ENCODE data around the gene TMCO4.
"Not testable (repeated sequence)": the region's sequence is repeated elsewhere in the genome, so short reads cannot be mapped to it uniquely, and the experiment has no call there.

The TMCO4 gene

DNA sequence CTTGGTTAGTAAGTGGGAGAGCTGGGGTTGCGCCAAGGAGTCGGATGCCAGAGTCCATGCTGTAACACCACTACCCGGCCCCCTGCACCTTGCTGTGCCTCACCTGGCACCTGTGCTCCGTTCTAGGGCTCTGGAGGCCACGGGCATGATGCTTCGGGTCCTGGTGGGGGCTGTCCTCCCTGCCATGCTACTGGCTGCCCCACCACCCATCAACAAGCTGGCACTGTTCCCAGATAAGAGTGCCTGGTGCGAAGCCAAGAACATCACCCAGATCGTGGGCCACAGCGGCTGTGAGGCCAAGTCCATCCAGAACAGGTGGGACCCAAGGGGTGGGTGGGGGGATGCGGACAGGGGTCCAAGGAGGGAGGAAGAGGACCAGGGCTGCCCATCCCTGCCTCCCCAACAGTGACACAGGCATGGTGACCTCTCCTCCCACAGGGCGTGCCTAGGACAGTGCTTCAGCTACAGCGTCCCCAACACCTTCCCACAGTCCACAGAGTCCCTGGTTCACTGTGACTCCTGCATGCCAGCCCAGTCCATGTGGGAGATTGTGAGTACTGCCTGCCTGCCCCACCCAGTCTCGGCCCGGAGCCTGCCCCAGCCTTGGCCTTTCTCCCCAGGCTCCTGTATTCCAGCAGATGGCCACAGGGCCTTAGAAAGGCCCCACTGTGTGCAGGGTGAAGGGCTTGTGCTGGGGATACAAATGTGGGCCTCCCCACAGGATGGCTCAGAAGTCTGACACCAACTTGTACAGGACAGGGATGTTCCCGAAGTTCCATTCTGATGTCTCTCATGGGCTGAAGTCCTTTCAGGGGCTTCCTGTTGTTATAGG, 144.6 kb downstream of the TMCO4 start:
- DNase-seq, result no peak

DNA sequence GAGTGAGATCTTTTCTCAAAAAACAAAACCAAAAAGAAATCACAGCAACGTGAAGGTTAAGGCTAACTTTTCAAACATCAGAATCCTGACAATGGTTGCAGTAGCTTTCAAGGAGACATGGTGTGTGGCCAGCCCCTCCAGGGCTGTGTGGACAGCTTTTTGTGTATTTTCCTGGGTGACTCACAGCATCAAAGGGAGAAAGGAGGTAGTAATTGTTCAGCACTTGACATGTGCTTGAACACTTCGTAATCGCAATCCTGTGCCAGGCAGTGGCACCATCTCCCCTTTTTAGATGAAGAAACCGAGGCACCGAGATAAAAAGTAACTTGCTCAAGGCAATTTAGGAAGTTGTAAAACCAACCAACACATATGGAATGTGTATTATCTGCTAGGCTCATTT, 145.3 kb downstream of the TMCO4 start:
- no peak for DNase-seq

DNA sequence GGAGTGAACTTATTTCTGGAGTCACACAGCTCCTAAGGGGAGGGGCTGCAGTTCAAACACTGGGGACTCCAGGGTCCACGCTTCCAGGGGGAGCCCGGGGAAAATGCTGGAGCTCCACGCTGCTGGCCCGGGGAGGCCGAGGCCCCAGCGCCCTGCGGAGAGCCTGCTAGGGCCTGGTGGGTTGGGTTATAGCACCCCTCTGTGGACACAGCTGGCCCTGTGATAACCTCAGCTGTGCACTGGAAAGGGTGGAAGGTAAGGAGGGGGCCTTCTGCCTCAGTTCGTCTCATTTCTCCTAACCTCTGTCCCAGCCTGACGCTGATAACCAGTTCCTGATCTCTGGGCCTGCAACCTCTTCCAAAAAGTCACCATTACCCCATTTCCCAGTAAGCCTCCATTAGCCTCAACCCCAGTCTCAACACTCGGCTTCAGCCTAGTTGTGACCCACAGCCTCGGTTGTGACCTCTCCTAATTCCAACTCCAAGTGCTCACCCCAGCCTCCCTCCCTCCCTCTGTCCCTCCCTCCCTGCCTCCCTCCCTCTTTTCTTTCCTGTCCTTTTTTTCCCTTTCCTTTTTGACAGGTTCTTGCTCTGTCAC, 148.5 kb downstream of the TMCO4 start:
- DNase-seq, result peak; percentile 44

DNA sequence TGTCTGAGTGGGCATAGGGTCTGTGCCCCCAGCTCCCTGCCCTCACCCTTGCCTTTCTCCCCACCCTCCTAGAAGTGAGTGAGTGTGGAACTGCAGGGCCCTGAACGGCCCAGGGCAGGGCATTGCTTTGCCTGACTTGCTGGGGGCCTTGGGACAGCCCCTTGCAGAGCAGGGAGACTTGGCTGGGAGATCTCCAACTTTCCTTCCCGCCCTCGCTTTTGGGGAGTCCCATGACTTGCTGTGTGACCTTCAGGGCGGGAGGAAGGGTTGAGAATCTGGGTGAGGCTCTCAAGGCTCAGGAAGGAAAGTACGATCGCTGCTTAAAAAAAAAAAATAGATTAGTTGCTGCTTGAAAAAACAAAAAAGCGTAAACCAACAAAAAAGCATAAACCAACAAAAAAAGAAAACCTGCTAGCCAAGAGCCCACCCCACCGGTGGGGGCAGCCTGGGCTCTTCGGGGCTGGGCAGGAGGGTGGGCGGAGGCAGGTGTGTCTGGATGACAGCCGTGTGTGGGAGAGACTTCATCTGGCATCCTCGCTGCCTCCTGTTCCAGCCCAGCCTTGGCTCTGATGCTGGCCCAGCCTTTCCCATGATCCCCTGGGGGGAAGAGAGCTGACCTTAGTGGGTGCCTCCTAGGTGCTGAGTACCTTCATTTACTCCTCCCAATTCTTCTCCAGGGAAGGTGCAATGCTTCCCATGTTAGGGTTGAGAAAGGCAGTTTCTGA, 149.1 kb downstream of the TMCO4 start:
- DNase-seq, result no peak

DNA sequence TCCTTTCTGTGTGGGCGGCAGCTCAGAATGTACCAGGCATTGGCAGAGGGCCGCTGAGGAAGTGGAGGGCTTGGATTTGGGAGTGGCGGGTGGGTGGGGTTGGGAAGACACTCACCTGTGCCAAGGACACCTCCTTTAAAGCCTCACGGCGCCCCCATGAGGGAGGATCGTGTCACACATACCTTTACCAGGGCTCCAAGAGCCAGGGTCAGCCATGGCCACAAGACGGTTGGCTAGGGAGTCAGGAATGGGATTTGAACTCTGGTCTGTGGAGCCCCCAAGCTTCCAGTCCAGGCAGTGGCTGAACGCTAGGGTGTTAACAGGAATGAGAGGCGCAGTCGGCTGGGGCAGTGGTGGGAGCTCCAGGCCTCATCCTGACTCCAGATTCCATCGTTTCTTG, 151.0 kb downstream of the TMCO4 start:
- peak; percentile 26 for DNase-seq

DNA sequence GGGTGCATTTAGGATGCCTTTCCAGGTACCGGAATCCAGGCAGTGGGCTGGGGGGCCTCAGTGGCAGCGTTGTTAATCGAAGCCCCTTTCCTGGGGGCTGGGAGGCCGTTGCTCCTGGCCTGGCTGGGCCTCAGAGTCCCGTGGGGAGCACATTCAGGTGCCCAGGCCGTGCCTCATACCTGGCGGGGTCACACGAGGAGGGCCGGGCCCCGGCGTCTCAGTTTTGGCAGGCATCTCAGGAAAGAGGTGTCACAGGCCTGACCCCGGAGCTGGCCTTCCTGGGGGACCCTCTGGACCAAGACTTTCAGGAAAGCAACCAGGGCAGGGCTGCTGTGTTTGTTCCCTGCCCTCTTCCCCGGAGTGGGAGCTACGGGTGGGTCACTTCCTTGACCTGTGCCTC, 151.5 kb downstream of the TMCO4 start:
- DNase-seq, result no peak

DNA sequence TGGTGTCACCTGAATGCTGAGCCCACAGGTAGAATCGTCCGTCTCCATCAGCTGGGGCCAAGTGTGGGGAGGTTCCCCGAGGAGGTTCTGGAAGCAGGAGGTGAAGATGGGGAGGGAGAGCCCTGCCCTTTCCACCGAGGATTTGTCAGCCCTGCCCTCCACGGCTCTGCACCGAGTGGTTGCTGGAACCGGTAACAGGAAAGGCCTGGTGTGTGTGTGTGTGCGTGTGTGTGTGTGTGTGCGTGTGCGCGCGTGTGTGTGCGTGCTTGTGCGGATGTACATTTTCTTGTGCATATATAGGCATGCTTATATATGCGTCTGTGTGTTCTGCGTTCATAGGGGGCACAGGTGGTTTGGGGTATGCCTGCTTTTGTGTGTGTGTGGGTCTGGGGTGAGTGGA, 152.1 kb downstream of the TMCO4 start:
- no peak for DNase-seq

DNA sequence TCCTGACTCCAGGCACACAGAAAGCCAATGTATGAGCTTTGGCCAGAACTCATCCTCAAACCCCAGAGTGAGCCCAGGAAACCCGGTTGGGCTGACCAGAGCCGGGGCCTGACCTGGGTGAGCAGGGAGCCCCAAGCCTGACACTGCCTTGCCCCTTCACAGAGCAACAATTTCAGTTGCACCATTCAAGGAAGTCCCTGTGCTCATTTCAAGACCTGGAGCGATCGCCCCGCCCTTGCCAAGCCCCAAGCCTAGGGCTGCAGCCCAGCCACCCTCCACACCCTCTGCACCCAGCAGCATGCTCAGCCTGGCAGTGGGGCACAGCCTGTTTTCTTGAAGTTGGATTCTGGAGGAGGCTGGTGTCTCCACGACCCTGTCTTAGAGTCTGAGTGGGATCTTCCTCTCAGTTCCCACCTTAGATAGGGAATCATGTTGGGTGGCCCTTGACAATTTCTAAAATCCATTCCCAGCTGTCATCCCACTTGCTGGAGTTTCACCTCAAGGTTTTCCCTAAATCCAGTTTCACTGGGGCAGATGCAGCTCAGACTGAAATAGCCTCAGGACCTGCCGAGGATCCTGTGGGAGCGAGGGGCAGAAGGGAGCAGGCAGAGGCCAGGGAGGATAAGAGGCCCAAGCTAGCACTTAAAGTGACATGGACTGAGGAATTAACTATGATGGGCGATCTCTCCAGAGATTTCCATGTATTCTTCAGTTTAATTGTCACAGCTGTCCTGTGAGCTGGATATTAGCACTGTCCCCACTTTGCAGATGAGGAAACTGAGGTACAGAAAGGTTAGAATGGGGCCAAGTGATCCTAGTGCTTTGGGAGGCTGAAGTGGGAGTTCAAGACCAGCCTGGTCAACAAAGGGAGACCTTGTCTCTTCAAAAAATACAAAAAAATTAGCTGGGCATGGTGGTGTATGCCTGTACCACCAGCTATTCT, 153.1 kb downstream of the TMCO4 start:
- no peak for DNase-seq

DNA sequence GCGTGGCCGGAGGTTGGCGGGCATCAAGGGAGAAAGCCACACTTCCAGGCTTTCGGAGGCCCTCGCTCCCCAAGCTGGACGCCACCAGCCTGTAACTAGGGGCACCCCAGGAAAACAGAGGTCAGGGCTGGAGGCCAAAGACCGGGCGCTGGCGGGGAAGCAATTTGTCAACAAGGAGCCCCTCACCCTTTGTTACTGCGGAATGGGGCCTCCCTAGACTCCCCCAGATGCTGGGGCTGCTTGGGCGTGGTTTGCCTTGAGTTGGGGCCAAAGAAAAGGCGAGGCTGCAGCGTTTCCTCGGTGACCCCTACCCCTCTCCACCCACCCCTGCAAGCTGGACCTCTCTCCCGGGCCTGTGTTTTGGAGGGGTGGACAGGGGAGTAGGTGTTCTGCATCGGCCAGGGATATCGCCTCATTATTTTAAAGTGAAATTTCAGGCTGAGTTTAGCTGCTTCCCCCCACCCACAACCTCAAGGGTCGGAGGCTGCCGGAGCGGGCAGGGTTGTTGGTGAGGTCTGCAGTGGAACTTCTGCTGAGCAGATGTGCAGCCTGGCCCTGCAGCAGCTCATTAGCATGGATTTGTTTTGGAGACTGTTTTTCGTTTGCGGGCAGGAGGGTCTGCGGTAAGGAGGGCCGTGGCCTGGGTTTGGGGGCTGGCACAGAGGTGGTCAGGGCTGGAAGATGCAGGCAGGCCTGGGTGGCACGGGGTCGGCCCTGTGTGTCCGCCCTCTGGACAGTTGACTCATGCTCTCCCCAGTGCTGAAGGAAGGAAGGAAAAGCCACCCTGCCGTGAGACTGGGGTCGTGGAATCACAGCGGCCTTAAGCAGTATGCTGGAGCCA, 154.1 kb downstream of the TMCO4 start:
- DNase-seq, result no peak

DNA sequence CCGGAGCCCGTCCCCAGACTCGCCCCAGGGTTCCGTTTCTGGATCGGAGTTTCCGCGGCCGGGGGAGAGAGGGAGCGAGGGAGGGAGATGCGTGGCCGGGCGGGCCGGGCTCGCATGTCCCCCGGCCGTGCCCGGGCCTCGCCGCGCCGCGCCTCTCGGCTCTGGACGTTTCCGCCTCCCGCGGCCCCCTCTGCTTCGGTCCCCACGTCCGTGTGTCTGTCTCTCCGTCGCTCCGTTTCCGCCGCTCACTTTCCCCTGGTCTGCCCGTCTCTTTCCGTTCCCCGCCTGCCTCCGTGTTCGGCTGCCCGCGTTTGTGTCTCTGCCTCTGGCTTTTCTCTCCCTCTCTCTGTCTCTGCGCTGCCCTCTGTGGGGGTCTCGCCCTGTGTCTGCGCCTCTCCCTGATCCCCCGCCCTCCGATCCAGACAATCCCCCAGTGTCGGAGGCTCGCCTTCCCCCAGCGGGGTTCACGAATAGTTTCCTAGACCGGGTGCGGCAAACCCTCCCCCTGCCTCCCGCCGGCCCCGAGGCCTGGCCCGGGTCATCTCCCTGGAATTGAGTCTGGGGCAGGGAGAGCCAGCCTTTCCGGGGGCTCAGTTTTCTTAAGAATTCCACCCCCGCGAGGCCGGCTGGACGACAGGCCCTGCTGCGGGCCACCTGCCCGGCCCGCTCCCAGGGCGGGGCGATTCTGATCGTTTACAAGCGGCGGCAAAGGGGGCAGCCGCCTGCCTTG, 154.9 kb downstream of the TMCO4 start:
- DNase-seq, result no peak

DNA sequence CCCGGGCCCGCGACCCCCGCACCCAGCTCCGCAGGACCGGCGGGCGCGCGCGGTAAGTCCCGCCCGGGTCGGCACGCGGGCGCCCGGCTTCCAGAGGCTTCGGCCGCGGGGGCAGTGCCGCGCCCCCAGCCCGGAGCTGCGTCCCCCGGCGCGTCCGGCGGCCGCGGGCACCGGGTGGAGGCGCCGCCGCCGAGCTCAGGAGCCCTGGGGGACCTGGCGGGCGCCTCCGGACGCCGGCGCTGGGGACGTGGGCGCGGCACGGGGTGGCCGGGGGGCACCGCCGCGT, 155.4 kb downstream of the TMCO4 start:
- no peak for DNase-seq

DNA sequence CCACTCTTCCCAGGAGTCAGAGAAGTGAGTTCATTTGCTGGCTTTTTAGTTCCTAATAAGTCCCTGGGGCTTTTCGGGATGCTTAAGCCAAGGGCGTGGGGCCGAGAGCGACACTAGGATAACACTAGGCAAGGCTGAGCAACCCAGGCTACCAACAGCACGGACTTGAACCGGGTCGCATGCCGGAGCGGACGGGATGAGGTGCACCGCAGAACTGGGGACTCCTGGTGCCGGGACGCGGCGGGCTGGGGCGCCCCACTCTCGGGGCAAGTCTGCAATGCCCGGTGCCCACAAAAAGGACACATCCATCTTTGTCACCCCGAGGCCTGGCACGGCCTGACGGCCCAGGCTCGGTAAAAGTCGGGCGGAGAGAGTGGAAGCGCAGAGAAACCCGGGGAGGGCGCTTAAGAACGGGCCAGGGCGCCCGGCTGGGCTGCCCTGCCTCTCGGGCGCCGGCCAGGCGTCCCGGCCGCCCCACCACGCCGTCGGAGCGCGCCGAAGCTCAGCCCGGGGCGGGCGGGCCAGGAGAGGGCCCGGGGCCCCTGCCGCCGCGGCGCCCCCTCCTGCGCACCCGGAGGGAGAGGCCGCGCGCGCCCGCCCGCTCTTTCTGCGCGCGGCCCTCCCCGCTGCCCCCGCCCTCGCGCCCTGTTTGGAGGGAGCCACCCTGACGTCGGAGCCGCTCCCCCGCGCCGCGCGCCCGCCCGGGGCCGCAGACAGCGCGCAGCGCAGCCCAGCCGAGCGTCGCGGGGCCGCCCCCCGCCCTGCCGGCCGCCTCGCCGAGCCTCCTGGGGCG, 155.9 kb downstream of the TMCO4 start, which contains the start of gene NBL1:
Gene NBL1, plus strand, starts transcription at position 710 of the 793 bp plus-strand sequence. CDS start 10,720 bp downstream, outside the sequence.
- peak; percentile 66 for DNase-seq

DNA sequence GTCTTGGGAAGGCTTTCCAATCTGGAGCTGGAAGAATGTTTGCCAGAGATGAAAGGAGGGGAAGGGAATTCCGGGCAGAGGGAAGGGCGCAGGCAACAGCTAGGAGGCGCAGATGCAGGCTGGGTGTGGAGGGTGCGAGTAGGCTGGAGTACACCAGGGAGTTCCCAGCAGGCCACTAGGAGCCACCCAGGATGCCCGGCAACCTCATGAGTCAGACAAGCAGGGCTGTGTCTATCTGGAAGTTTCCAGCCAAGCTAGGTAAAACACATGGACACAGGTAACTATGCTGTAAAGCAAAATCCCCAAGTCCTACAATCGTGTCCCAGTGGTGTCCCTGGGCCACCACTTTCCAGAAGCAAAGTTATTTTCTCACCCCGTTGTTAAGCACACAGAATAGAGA, 156.6 kb downstream of the TMCO4 start:
- DNase-seq, result no peak

DNA sequence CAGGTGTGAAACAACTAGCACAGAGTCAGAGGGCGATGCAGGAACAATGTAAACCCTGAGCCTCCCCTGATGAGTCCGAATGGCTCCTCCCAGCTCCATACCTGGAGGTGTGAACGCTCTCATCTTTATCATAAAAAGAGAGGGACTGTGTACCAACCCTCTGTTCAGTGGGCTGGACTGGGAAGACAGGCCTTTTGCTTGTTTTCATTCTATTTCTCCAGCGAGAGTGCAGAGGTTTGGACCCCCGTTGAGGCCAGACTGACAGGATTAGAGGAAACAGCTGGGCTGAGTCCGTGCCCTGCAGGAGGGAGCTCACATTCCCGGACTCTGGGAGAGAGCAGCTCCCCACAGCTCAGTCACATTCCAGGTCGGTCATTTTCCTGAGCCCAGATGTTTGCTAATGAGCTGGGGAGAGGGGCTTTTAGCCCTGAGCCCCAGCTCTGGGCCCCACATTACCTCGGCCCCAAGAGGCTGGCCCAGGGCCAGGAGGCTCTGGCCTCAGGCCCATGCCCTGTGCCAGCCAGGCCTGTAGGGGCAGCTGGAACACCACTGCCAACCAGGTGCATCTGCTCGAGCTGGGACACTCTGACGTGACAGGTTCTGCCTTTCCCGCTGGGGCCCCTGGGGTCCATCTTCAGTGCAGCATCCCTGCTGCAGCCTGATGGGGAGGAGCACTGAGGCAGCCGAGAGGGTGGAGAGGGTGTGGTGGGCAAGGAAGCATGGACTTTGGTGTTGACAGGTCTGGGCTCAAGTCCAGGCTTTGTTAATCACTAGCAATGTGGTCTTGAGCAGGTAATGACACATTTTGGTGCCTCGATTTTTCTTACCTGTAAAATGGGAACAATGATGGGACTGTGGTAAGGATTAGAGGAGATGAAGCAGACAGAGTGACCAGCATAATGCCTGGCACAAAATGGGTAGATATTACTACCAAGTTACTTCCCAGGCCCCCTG, 159.1 kb downstream of the TMCO4 start:
- DNase-seq, result peak; percentile 25

DNA sequence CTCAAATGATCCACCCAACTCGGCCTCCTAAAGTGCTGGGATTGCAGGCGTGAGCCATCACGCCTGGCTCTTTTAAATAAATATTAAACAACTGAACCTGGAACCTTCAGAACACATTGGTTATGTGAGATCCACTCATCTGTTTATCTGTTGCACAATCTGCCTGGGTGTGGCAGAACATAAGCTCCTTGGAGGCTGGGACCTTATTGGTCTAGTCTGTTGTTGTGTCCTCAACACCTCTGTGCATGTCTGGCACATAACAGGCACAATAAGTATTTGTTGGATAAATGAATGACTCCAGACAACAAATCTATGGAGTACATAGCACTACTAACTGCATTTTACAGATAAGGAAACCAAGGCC, 159.7 kb downstream of the TMCO4 start:
- DNase-seq, result no peak

DNA sequence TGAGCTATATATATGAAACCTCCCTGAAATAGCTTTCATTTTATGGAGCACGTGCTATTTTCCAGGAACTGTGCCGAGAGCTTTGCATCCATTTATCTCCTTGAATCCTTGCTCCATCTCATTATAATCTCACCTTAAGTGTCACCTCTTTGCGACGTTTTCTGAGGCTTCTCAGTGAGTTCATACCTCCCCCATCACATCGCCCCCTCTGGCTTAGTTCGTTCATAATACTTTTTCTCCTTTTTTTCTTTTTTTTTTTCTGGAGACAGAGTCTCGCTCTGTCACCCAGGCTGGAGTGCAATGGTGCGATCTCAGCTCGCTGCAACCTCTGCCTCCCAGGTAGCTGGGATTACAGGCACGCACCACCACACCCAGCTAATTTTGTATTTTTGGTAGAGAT, 160.5 kb downstream of the TMCO4 start:
- DNase-seq, result not testable (repeated sequence)

DNA sequence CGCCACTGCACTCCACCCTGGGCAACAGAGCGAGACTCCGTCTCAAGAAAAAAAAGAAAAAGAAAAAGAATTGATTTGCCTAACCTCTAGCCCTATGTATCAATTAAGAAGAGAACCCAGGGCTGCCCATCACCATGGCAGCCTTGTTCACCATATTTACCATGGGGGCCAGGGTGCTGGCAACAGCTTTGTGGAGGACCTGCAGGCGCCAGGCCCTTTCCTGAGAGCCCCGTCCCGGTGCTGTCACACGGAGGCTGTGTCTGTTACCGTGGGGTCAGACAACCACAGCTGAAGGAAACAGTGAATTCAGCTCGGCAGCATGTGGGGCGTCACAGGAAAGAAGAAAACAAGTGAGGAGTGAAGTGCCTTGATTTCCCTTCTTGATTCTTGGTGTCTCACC, 162.1 kb downstream of the TMCO4 start:
- no peak for DNase-seq

DNA sequence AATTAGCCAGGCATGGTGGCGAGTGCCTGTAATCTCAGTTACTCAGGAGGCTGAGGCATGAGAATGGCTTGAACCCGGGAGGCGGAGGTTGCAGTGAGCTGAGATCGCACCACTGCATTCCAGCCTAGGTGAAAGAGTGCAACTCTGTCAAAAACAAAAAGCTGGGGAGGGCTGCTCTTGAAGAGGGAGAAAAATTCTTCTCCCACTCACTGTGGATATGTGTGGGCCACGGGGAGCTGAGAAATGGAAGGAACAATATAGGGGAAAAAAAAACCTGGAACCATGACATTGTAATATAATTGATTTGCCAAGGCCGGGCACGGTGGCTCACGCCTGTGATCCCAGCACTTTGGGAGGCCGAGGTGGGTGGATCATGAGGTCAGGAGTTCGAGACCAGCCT, 163.0 kb downstream of the TMCO4 start:
- DNase-seq, result not testable (repeated sequence)

DNA sequence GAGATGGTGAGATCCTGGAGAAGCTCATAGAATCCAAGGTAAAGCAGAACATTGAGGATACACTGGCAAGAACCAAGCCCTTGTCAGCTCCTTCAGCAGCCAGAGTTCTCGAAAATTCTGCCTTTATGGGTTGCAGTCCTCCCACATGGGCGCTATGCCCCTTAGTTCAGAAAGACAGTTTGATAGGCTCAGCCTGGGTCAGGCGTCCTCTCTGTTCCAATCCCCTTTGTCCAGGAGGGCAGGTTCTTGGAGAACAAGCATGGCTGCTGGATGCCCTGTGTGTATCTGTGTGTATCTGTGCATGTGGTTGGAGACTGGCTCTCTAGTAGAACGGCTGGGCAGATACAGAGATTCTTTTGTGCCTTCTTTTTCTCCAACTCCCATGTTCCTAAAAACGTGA, 163.7 kb downstream of the TMCO4 start:
- DNase-seq, result no peak

Measured in fibroblast of skin of abdomen (primary cell).